Activated CD8-positive, alpha-beta T cell treated with anti-CD3 and anti-CD28 coated beads for 36 hours (primary cell): ENCODE results near the gene HEXIM1. TPM values are rescaled to one million over a fixed set of nuclear protein-coding genes. Genes with fewer than 3 reads are reported as not detected.
A peak's percentile ranks its signal among the peaks of the same experiment; 100 is the strongest.

ENCODE experiments used
- ATAC-seq: fragments of 200-7000 bp; cut with Tn5 transposase; one replicate; pipeline ENCODE4 v1.10.0; 2021; ENCODE audit warnings: mild to moderate bottlenecking, moderate library complexity
- CTCF ChIA-PET: fragments of 350-600 bp; sonication (Branson Sonifier 250); formaldehyde crosslinking; loops from one replicate; lab custom pipeline; 2021; ENCODE audit warnings: antibody characterized with exemption; lab: Charles Lee
- POLR2A ChIA-PET: fragments of 350-600 bp; sonication (Branson Sonifier 250); formaldehyde crosslinking; loops from one replicate; lab custom pipeline; 2021; ENCODE audit warnings: antibody characterized with exemption; lab: Charles Lee
- DNase-seq: peaks from one replicate; pipeline ENCODE4 v3.0.0-alpha.2; 2020
- H3K27ac Mint-ChIP-seq: one replicate; pipeline ENCODE4 v1.8.0; 2021; ENCODE audit warnings: mild to moderate bottlenecking, mixed read lengths
- H3K27me3 Mint-ChIP-seq: one replicate; pipeline ENCODE4 v1.8.0; 2021; ENCODE audit warnings: mixed read lengths
- H3K36me3 Mint-ChIP-seq: one replicate; pipeline ENCODE4 v1.8.0; 2021; ENCODE audit warnings: low read depth, mixed read lengths
- H3K4me1 Mint-ChIP-seq: one replicate; pipeline ENCODE4 v1.8.0; 2021; ENCODE audit warnings: low read depth, mixed read lengths
- H3K4me3 Mint-ChIP-seq: one replicate; pipeline ENCODE4 v1.8.0; 2021; ENCODE audit warnings: mild to moderate bottlenecking, moderate library complexity, mixed read lengths
- H3K9me3 Mint-ChIP-seq: one replicate; pipeline ENCODE4 v1.8.0; 2021; ENCODE audit warnings: mixed read lengths
- CTCF ChIP-seq: fragments of 200-600 bp; IDR thresholded peaks from one replicate; pipeline ENCODE4 v1.8.0; 2022; ENCODE audit warnings: antibody characterized with exemption, mild to moderate bottlenecking
- intact Hi-C: fragments of 100-400 bp; cut with micrococcal nuclease; formaldehyde crosslinking; loops from one replicate; pipeline ENCODE4 v1.10.0; 2022
- total RNA-seq, 2 experiments: library from RNA; stranded (reverse); gene quantifications; one replicate each; pipeline ENCODE4 v1.2.3, GENCODE V29; 2021

HEXIM1 gene
- total RNA-seq, 2 experiments from 2014 or later: 22.6 to 23.5 TPM

GRCh38 chr17:45144199-45145034 lies 3.9 kb upstream of the HEXIM1 start:
- ChIA-PET CTCF (interaction anchor here (1.0 to 14.4 kb wide), 4 partner anchors 8 to 75 kb away, joined by 3 to 352 read pairs (median 4); partner anchors contain the start of gene ACBD4), POLR2A (interaction anchor here (1.1 to 1.4 kb wide), 3 partner anchors 9 to 53 kb away, joined by 4 to 5 read pairs (median 5); partner anchors contain the start of genes ACBD4 and HEXIM2)
- Mint-ChIP-seq H3K27ac (no peak overlapping the region), H3K4me3 (peak overlapping the region; percentile 62), H3K4me1 (peaks cover 28% of the 10 kb centered on the region), H3K36me3 (peaks cover 8% of the 10 kb centered on the region), H3K9me3 (no peaks in the 10 kb centered on the region), H3K27me3 (no peaks in the 10 kb centered on the region)
- DNase-seq (peak; percentile 27), ATAC-seq (no peak)
- TF ChIP-seq CTCF: no peak
- intact Hi-C loops: loop anchor here (5.0 kb wide), 1 partner anchor 173 kb away; the partner anchor contains the start of gene MAP3K14

GRCh38 chr17:45145035-45145389 lies 3.3 kb upstream of the HEXIM1 start:
- CTCF ChIA-PET: interaction anchor here (14.4 kb wide), 1 partner anchor 9 kb away, joined by 352 read pairs; the partner anchor contains the start of gene ACBD4
- Mint-ChIP-seq H3K4me3 (peak overlapping the region; percentile 33), H3K9me3 (no peaks in the 10 kb centered on the region), H3K27me3 (no peaks in the 10 kb centered on the region), H3K4me1 (peaks cover 28% of the 10 kb centered on the region), H3K27ac (no peak overlapping the region), H3K36me3 (peaks cover 14% of the 10 kb centered on the region)
- no peak for TF ChIP-seq CTCF
- intact Hi-C loops: loop anchor here (5.0 kb wide), 1 partner anchor 172 kb away; the partner anchor contains the start of gene MAP3K14
- POLR2A ChIA-PET: interaction anchor here (0.9 to 8.5 kb wide), 2 partner anchors 8 to 16 kb away, joined by 5 to 64 read pairs; partner anchors contain the start of genes ACBD4 and HEXIM2
- no peak for ATAC-seq
- DNase-seq: no peak

GRCh38 chr17:45146166-45146565 lies 2.1 kb upstream of the HEXIM1 start:
- no peaks in the 10 kb centered on the region for H3K9me3 Mint-ChIP-seq
- peak overlapping the region; percentile 98 for H3K4me3 Mint-ChIP-seq
- H3K4me1 Mint-ChIP-seq: peaks cover 33% of the 10 kb centered on the region
- peaks cover 18% of the 10 kb centered on the region for H3K36me3 Mint-ChIP-seq
- no peak overlapping the region for H3K27ac Mint-ChIP-seq
- H3K27me3 Mint-ChIP-seq: no peaks in the 10 kb centered on the region
- POLR2A ChIA-PET: interaction anchor here (0.7 to 8.5 kb wide), 2 partner anchors 10 to 239 kb away, joined by 3 to 64 read pairs; partner anchors contain the start of gene ACBD4
- intact Hi-C loops: loop anchor here (2.0 to 5.0 kb wide), 2 partner anchors 15 to 171 kb away; partner anchors contain the start of genes HEXIM2 and MAP3K14
- no peak for DNase-seq
- ATAC-seq: no peak
- CTCF ChIA-PET: interaction anchor here (14.4 kb wide), 1 partner anchor 10 kb away, joined by 352 read pairs; the partner anchor contains the start of gene ACBD4
- TF ChIP-seq CTCF: no peak

GRCh38 chr17:45146592-45146889 lies 1.7 kb upstream of the HEXIM1 start:
- no peak for DNase-seq
- Mint-ChIP-seq H3K27me3 (no peaks in the 10 kb centered on the region), H3K27ac (peak overlapping the region; percentile 100), H3K4me1 (peaks cover 37% of the 10 kb centered on the region), H3K36me3 (peaks cover 18% of the 10 kb centered on the region), H3K4me3 (peak overlapping the region; percentile 98), H3K9me3 (no peaks in the 10 kb centered on the region)
- intact Hi-C loops: loop anchor here (2.0 to 5.0 kb wide), 2 partner anchors 14 to 171 kb away; partner anchors contain the start of genes HEXIM2 and MAP3K14
- CTCF ChIA-PET: interaction anchor here (14.4 kb wide), 1 partner anchor 10 kb away, joined by 352 read pairs; the partner anchor contains the start of gene ACBD4
- no peak for ATAC-seq
- no peak for TF ChIP-seq CTCF
- POLR2A ChIA-PET: interaction anchor here (8.5 kb wide), 1 partner anchor 10 kb away, joined by 64 read pairs; the partner anchor contains the start of gene ACBD4
